ENCODE data around the gene NEAT1. TPM values are rescaled to one million over a fixed set of nuclear protein-coding genes. Genes with fewer than 3 reads are reported as not detected.
A peak's percentile ranks its signal among the peaks of the same experiment; 100 is the strongest.

The NEAT1 gene
- total RNA-seq, 3 donors from 2014 or later: 323 to 391 (median 351) TPM

DNA sequence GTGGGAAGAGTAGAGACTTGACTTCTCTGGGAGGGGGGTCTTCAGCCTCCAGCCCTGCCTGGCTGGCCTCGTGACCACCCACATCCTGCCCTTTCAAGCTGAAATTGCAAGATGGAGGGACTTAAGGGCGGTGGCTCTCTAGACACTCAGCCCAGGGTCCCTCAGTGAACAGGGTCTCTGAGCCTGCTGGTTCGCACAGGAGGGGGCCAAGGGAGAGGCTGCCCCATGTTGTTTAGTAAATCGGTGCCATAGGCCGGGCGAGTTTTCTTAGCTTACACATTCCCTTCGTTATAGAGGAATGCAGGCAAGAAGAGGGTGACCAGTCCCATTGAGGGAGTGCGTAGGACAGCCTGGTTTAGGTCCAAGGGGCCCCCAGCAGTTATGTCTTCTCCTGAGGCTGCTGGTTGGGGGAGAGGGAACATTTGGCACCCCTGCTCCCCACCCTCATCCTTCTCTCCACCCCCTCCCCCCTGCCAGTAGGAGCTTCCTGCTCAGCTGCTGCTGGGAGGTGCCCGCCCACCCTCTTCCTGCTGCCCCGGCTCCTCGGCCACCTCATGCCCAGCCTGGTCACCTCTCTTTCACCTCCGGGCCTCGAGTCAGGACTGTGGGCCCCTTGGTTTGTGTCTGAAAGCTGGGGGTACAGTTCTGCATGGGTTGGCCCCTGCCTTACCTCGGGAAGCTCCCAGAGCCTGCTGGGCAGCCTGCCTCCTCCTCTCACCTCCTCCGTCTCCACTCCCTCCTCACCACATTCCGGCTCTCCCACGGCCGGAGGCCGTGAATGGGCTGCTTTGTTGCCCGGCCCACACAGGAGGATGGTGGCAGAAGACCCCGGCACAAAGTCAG is 32.3 kb upstream of the NEAT1 start:
- DNase-seq (ENCODE audit: low spot score in 2 of 2): peak in 1 of 2 donors; percentile 49
- Histone ChIP-seq H3K4me1 (peaks cover 21 to 61% of the 10 kb centered on the region in 2 donors), H3K36me3 (no peaks in the 10 kb centered on the region), H3K27me3 (no peaks in the 10 kb centered on the region), H3K27ac (peak overlapping the region; percentile 94 to 99), H3K4me3 (peak overlapping the region in 2 of 3 donors; percentile 23 to 88), H3K9me3 (no peaks in the 10 kb centered on the region)
- no peak for TF ChIP-seq POLR2A (IDR thresholded peaks at IDR 0.05)
- TF ChIP-seq CTCF (IDR thresholded peaks at IDR 0.05): no peak
- no peak for TF ChIP-seq POLR2AphosphoS5 (IDR thresholded peaks at IDR 0.05)
- intact Hi-C loops (cut with DNase I; ENCODE audit: low total_unique reads): no loop called here

GRCh38 chr11:65390996-65391395 is 31.6 kb upstream of the NEAT1 start:
- Histone ChIP-seq H3K27me3 (no peaks in the 10 kb centered on the region), H3K36me3 (no peaks in the 10 kb centered on the region), H3K27ac (peak overlapping the region; percentile 94 to 99), H3K4me3 (peak overlapping the region in 2 of 3 donors; percentile 23 to 88), H3K4me1 (peaks cover 21 to 61% of the 10 kb centered on the region in 2 donors), H3K9me3 (no peaks in the 10 kb centered on the region)
- intact Hi-C loops (cut with DNase I; ENCODE audit: low total_unique reads): no loop called here
- DNase-seq (ENCODE audit: low spot score in 2 of 2): no peak
- TF ChIP-seq CTCF (IDR thresholded peaks at IDR 0.05) (peak in 2 of 3 donors; percentile 19 to 20), POLR2AphosphoS5 (IDR thresholded peaks at IDR 0.05) (peak in 1 of 3 donors; percentile 11), POLR2A (IDR thresholded peaks at IDR 0.05) (no peak)

- intact Hi-C loops (cut with DNase I; ENCODE audit: low total_unique reads): no loop called here
- TF ChIP-seq POLR2AphosphoS5 (IDR thresholded peaks at IDR 0.05): no peak
- TF ChIP-seq POLR2A (IDR thresholded peaks at IDR 0.05): no peak
- no peak for TF ChIP-seq CTCF (IDR thresholded peaks at IDR 0.05)
- H3K27ac ChIP-seq: peak overlapping the region; percentile 94 to 99
- peaks cover 21 to 58% of the 10 kb centered on the region in 2 donors for H3K4me1 ChIP-seq
- H3K36me3 ChIP-seq: no peaks in the 10 kb centered on the region
- DNase-seq (ENCODE audit: low spot score in 2 of 2): no peak
- H3K27me3 ChIP-seq: no peaks in the 10 kb centered on the region
- no peak overlapping the region for H3K4me3 ChIP-seq
- H3K9me3 ChIP-seq: no peaks in the 10 kb centered on the region
These were observed 30.3 kb upstream of the NEAT1 start for GRCh38 chr11:65392186-65392829.

GRCh38 chr11:65392899-65393298 is 29.7 kb upstream of the NEAT1 start:
- peaks cover 21 to 53% of the 10 kb centered on the region in 2 donors for H3K4me1 ChIP-seq
- no peaks in the 10 kb centered on the region for H3K27me3 ChIP-seq
- H3K36me3 ChIP-seq: no peaks in the 10 kb centered on the region
- no peak overlapping the region for H3K4me3 ChIP-seq
- no peak for DNase-seq (ENCODE audit: low spot score in 2 of 2)
- H3K9me3 ChIP-seq: no peaks in the 10 kb centered on the region
- no peak for TF ChIP-seq CTCF (IDR thresholded peaks at IDR 0.05)
- no peak for TF ChIP-seq POLR2AphosphoS5 (IDR thresholded peaks at IDR 0.05)
- TF ChIP-seq POLR2A (IDR thresholded peaks at IDR 0.05): no peak
- intact Hi-C loops (cut with DNase I; ENCODE audit: low total_unique reads): no loop called here
- H3K27ac ChIP-seq: peak overlapping the region in 1 of 2 donors; percentile 99
